ENCODE data around the gene RGS11. TPM values are rescaled to one million over a fixed set of nuclear protein-coding genes. Genes with fewer than 3 reads are reported as not detected.

The RGS11 gene
- total RNA-seq: 6.5 TPM

DNA sequence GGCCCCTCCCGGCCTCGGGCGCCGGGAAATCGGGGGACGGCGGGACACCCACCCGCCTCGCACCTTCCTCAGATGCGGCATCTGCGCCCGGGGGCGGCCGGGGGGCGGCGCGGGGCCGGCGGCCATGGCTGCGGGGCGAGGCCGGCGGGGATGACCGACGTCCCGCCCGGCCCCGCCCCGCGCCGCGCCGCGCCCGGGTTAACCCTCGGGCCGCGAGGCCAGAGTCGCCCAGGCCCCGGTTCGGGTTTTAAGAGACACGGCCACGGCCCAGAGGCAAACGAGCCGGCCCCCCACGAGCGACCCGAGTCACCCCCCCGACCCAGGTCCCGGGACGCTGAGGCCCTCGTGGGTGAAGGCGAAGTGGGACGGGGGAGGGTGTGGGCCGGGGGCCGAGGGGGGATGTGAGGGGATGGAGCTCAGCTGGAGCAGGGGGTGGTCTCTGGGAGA lies at the start of gene RGS11:
Gene RGS11 (minus strand): TSS at position 159 of the 447 bp plus-strand sequence. CDS start 33 bp downstream, at position 126.
- FAIRE-seq: no peak
- DNase-seq (ENCODE audit: low spot score in 2 of 2): peak in 1 of 2 donors; percentile 43

DNA sequence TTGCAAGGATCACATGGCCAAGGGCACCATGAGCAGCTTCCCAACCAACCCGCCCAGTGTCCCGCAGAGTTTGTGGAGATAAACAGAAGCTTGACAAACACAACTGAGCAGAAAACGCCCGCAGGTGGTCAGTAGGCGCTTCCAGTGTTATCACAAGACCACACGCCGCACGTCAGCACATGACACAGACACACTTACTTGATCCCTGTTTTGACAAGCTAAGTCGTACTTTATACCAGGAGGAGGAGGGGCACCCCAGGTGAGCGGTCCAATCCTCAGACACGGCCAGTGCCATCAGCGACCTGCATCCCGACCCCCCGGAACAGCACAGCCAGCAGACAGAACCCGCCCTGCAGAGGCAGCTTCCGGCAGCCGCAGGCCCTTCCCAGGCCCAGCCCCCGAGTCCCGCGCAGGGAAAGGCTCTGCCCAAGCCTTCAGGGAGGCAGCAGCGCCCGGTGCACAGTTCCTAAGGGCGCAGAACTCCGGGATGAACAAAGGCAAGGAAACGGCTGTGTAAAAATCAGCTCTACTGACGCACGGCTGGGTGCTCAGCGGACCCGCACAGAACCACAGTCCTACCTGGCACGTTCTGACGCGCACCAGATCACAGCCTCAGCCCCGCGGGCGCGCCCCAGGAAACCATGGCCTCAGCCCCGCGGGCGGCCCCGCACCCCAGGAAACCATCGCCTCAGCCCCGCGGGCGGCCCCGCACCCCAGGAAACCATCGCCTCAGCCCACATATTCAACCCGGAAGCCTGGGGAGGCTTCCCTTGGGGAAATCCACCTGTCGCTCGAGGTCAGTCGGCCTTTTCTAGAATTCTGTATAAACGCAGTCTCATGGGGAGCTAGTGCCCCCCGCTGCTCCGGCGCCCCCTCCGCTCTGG lies 48.9 kb upstream of the RGS11 start:
- no peak for FAIRE-seq
- no peak for DNase-seq (ENCODE audit: low spot score in 2 of 2)

DNA sequence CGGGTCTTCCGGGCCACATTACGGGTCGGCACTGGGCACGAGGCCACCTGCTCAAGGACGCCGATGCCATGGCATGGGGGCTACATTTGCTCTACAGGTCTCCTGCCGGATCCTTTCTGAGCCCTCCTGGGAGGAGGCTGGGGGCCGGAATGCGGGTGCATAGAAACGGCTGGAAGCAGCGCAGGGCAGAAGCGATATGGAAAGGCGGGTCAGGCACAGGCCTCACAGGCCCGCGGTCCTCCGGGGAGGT lies 48.4 kb upstream of the RGS11 start:
- DNase-seq (ENCODE audit: low spot score in 2 of 2) (no peak), FAIRE-seq (no peak)

DNA sequence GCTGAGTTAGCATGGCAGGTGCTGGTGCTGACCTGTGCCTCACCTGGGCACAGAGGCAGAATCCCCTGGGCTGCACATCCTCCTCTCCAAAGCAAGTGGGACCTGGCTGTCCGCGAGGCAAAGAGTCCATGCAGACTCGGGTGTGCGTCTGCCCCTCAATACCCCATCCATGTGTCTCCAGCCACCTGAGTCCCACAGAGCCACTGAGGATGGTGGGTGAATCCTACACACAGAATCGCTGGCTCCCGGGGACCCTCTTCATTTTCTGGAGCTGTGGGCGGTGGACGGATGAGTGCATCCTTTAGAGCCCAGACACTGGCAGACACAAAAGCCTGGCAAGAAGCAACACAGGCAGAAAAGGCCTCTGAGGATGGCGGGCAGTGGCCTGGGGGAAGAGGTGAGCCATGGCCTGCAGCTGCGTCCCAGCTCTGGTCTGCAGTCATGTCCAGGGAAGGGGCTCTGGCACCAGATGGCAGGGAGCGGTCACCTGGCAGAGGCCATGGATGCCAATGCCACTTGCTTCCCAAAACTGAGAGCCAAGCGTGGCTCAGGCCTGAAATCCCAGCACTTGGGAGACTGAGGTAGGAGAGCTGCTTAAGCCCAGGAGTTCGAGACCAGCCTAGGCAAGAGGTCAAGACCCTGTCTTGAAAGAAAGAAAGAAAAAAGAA lies 46.9 kb upstream of the RGS11 start:
- no peak for FAIRE-seq
- DNase-seq (ENCODE audit: low spot score in 2 of 2): no peak

DNA sequence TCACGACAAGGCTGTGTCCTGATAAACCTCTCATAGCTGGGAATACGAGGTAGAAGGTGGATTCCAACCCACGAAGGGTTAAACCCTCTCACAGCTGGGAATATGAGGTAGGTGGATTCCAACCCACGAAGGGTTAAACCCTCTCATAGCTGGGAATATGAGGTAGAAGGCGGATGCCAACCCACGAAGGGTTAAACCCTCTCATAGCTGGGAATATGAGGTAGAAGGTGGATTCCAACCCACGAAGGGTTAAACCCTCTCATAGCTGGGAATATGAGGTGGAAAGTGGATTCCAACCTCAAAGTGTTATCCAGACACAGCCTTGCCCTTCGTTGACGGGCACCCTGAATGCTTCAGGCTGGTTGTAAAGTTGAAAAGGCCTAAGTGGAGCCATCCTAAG lies 45.8 kb upstream of the RGS11 start:
- FAIRE-seq (no peak), DNase-seq (ENCODE audit: low spot score in 2 of 2) (no peak)

DNA sequence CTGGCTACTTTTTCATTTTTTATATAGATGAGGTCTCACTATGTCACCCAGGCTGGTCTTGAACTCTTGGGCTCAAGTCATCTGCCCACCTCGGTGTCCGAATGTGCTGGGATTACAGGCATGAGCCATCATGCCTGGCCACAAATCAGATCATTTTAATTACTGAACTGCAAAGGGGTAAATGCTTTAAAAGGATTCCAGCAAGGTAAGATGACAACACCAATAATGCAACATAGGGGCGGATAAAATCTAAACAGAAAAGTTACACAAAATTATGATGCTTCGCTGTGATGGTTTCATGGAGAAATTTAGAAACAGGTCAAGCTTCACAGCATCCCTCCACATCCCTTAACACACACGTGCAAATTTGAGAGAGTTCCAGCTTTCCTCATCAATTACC lies 44.5 kb upstream of the RGS11 start:
- no peak for FAIRE-seq
- no peak for DNase-seq (ENCODE audit: low spot score in 2 of 2)

DNA sequence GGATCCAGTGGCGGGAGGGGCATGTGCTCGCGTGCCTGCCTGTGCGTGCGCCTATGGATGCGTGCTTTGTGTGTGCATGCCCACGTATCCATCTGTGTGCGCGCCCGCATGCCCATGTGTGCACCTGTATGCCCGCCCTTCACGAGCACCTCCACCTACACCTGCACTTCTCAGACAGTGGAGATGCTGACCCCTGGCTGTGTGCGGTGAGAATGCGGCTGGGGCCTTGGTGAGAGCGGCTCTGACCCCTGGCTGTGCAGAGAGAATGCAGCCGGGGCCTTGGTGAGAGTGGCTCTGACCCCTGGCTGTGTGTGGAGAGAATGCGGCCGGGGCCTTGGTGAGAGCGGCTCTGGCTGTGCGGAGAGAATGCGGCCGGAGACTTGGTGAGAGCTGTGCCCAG lies 42.9 kb upstream of the RGS11 start:
- DNase-seq (ENCODE audit: low spot score in 2 of 2) (no peak), FAIRE-seq (no peak)

DNA sequence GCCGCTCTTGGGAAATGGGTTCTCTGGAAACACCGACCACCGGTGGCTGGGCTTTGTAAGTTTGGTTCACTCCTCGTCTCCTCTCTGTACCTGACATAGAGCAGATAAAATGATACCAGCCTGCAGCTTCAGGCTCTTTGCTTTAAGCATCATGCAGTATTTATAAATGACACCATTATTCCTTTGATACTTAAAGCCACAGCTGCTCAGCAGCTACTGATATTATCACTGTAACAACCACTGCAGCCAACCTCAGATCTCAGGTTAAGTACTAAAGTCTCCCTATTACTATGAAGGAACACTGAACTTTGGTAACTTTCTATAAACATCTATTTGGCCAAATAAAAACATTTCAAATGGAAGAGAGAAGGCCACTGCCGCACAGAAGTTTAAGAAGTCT lies 41.8 kb upstream of the RGS11 start:
- no peak for FAIRE-seq
- no peak for DNase-seq (ENCODE audit: low spot score in 2 of 2)

DNA sequence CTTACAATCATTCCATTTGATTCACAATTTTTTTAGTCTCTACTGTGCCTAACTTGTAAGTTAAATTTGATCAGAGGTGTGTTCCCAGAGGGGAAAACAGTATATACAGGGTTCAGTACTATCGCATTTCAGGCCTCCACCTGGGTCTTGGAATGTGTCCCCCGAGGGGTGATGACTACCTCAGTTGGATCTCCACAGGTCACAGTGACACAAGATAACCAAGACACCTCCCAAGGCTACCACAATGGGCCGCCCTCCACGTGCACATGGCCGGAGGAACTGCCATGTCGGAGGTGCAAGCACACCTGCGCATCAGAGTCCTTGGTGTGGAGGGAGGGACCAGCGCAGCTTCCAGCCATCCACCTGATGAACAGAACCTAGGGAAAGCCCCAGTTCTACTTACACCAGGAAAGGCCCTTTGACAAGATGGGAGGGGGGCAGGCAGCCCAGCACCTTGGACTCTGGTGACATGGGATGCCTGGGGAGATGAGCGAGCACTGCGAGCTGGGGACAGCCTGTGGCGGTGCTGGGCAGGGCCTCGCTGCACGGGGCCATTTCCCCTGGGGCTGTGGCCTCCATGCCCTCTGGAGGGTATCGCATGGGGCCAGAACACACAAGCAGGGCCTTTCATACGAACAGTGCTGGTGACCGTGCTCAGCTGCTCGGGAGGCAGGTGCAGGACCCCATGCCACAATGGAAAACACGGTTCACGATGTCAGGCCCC lies 41.2 kb upstream of the RGS11 start:
- FAIRE-seq (no peak), DNase-seq (ENCODE audit: low spot score in 2 of 2) (no peak)

DNA sequence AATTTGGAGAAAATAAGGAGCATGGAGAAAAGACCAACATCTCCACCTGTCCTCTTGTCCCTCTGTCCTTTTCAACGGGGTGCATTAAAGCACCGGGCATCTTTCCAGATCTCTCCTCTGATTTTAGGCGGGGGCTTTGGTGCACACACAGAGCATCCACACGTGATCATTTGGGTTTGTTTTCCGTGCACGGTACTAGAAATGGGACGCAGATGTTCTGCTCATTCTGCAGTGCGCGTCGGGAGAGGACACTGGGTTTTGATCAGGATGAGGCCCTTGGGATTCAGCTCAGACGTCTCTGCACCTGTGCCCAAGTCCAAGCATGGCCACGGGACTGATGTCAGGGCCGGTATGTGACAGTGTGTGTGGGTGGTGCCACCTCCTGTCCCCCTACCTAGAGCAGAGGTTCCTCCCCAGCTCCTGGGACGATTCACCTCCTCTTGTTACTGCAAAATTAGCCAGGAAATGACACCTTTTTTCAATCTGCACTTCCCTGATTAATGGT lies 39.1 kb upstream of the RGS11 start:
- FAIRE-seq (no peak), DNase-seq (ENCODE audit: low spot score in 2 of 2) (no peak)

DNA sequence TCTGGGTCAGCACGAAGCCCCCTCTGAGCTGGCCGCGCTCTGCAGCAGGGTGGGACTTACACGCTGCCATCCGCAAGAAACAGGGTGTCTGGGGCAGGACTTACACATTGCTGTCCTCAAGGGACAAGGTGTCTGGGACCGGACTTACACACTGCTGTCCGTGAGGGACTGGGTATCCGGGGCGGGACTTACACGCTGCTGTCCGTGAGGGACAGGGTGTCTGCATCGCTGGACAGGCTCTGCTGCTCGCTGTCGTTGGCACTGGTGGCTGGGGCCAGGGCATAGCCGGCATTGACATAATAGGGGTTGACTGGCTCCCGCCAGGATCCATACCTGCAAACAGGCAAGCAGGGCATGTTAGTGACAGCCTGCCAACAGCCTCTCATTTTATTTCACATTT lies 38.6 kb upstream of the RGS11 start:
- FAIRE-seq (no peak), DNase-seq (ENCODE audit: low spot score in 2 of 2) (no peak)

DNA sequence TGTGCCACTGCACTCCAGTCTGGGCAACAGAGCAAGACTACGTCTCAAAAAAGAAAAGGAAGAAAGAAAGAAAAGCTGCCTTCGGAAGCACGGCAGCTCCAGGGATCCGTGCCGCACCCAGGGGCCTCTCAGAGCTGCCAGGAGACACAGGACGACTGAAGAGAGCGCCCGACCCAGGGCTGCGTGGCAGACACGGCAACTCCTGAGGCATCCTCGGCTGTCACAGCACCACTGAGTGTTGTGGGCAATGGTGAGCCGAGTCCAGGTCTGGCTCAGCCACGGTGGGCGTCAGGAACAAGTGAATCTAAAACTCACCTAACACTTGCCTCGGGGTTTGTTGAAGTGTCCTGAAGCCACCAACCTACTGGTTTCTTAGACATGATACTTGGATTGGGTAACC lies 36.0 kb upstream of the RGS11 start:
- DNase-seq (ENCODE audit: low spot score in 2 of 2) (no peak), FAIRE-seq (no peak)

DNA sequence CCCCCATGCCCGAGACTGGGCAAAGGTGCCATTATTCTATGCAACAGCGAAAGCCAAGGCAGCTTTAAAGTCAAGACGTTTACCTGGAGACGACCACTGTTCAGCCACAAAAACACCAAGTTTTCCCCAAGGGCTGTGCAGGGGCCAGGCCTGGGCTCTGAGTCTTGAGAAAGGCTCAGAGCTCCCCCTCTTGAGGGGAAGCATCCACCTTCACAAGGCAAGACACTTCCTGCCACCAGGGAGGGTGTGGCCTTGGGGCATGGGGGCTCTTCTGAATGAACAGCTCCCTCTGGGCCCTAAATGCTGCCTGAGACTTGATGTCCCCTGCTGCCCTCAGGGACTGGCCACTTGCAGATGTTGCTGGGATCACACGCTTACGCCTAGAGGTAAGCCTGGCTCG lies 33.7 kb upstream of the RGS11 start:
- DNase-seq (ENCODE audit: low spot score in 2 of 2): no peak

DNA sequence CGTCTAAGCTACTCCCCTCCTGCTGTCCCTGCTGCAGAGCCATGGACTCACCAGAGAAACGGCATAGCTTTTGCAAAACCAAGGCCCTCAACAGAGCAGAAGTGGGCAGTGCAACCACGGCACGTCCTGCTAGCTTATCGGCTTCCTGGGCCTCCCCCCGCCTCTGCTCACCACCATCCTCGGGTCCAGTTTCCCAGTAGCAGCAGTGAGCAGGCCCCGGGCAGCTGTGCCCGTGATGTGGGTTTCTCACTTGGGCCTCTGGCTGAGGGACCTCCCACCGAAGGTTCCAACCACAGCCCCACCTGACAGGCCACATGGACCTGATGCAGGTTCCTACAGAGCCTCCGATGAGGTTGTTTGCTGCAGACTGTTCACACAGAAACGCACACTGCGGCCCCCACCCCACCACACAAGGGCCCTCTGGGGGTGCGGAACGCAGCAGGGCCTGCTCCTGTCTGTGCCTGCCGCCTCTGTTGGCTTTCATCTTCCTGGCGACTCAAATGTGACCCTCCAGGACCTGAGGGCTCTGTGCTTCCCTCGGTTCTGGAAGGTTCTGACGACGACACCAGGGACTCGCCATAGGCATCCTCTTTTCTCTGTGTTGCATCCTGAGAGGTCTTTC lies 32.1 kb upstream of the RGS11 start:
- FAIRE-seq (no peak), DNase-seq (ENCODE audit: low spot score in 2 of 2) (no peak)

More for the DNA sequence above, 33.7 kb upstream of the RGS11 start:
- FAIRE-seq: no peak

DNA sequence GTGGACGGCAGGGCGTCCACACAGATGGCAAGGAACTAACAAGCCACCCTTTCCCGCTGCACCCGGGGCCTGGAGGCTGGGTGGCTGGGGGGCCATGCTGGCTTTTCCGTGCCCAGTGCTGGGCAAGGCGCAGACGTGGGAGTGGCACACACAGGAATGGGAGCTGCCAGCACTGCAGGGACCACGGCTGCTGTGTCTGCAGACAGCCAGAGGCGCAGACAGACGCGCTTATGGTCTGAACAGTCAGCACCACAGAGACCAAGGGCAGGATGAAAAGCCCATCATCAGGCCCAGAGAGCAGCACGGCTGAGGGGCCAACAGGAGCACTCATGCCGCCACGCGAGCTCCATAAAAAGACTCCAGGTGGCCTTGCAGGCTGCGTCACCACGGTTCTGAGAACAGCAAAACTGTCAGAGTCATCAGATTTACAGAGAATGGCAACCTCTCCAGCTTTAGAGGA lies 31.2 kb upstream of the RGS11 start:
- FAIRE-seq (no peak), DNase-seq (ENCODE audit: low spot score in 2 of 2) (no peak)

DNA sequence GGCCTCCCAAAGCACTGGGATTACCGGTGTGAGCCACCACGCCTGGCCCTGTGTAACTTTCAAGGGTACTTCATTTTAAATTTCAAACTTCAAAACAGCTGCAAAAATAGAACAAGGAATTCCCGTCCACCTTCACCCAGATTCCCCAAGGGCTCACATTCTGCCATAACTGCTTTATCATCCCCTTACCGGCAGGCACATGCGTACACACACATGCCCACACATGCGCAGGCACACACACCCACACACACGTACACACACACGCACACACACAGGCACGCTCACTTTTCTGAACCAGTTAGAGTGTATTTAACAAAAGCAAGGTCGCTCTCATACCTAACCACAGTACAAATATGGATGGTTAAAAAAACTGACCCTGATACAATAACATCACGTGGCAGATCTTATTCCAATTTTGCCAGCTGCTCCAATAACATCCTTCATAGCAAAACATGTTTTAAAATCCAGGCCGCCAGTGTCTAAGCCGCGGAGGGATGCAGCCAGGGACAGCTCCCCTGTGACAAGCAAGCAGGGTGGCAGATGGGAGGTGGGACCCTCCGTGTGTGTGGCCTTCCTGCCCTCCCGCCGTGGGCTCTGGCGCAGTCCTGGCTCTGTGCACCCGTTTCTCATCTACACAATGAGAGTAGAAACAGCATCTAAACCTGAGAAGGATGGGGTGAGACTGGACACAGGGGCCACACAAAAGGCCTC lies 30.3 kb upstream of the RGS11 start:
- DNase-seq (ENCODE audit: low spot score in 2 of 2) (no peak), FAIRE-seq (no peak)

DNA sequence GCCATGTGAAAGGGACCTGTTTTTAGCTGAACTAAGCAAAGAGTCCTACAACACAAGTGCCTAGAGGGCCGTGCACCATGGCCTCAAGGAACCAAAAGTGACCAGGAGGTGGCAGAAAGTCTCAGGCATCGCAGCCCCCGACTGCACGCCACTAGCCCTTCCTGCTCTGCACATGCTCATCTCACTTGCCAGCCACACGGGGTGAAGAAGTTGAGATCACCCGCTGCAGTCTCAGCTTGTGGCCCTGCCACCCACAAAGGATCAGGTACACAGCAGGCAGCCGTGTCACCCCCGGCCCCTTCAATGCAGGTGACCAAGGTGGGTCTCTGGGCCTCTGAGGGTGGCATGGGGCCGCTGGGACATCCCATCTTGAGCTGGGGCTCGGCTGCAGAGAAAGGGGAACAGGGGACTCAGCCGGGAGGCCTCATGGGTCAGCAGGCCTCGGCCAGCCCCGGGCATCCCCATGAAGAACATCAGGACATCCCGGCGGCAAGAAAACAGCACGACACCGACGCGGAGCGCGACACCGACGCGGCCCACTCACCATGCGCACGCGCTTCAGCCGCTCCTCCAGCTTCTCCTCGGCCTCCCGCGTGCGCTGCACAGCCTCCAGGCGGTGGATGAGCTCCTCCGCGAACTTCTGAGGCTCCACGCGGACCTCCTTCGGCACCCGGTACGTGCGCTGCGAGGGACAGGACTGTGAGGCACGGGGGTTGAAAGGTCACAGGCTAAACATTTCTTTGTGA lies 28.2 kb upstream of the RGS11 start:
- no peak for FAIRE-seq
- no peak for DNase-seq (ENCODE audit: low spot score in 2 of 2)

DNA sequence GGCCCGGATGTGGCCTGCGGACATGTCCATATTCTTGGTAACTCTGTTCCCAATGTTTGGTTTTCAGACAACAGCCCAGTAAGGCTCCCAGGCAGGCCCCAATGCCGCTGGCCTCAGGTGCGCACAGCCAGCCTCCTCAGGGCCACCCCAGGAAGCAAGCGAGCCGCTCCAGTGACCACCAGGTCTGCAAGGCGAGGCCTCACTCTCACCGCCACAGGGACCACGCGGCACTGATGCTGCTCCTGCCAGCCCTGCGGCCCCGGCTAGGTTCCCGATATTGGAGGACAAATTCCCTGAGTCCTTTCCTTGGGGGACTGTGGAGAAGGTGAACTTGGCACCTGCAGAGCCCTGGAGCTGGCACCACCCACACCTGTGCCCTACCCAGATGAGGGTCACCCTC lies 26.2 kb upstream of the RGS11 start:
- no peak for DNase-seq (ENCODE audit: low spot score in 2 of 2)

DNA sequence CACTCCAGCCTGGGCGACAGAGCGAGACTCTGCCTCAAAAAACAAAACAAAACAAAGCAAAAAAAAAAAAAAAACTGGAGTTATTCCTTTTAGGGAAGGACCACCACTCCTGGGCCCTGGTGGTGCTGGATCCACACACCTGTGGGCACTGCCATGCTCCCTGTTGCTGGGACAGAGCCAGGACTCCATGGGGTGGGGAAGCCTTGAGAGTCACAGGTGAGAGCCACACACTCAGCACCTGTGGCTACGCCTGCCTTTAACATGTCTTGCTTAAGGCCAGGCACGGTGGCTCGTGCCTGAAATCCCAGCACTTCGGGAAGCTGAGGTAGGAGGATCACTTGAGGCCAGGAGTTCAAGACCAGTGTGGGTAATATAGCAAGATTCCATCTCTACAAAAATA lies 25.5 kb upstream of the RGS11 start:
- DNase-seq (ENCODE audit: low spot score in 2 of 2): no peak
- no peak for FAIRE-seq

More for the DNA sequence above, 26.2 kb upstream of the RGS11 start:
- no peak for FAIRE-seq
